Measurements from ENCODE around the gene IGIP.

DNA sequence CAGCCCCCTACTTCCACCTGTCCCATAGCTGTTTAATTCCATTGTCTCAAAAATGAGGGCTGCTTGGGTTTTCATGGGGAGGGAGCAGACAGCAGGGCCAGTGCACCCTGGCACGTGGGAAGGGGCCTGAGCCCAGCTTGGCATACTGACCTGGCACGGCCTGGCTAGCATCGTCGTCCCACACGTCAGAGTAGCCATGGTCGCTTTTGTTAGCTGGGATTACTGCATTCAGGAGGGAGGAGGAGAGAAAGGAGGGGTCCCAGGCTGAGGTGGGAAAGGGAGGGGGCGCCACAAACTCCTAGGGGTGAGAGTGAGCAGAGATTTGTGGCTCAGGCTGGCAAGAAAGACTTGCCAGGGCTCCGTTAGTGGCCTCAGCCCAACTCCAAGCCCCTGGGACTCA, 28.2 kb downstream of the IGIP start:
- TF ChIP-seq CTCF (IDR thresholded peaks at IDR 0.05) (no peak), POLR2A (IDR thresholded peaks at IDR 0.05) (no peak)

Measured in esophagus squamous epithelium (tissue), 4 donors.